GM19043 (cell line): ENCODE data around the gene NR2F1-AS1.

ENCODE experiments used
- ATAC-seq: cut with Tn5 transposase; IDR thresholded peaks from one replicate; pipeline ENCODE4 v1.9.1; 2021; ENCODE audit warnings: low read depth; ENCODE audit not compliant: unreplicated experiment

Gene NR2F1-AS1

DNA sequence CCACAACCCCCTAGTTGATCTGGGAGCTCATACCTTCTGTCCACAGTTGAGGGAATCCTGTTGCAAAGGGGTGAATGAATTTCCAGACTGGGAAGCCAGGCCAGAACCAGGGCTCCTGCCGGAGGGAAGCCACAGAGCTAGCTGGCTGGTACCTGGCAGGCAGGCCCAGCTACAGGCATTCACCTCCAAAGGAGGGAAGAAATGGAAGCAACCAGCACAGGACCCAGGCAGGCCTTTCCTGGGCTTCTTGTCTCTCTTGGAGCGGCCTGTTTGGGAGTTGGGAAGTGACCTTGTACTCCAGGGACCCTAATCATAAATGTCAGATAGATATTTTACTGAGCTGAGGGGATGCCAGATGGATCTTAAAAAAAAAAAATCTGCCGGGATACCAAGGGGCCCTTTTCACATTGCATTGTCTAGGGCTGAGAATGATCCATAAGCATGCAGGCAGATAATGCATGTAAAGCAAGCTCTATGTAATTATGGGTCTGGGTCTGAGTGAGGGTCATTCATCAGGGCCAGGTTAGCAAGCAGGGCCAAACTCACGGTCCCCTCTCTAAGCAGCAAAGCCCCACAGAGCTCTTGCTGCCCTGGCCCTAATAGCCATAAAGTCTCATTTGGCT lies 10.4 kb upstream of the NR2F1-AS1 start:
- ATAC-seq = no peak

DNA sequence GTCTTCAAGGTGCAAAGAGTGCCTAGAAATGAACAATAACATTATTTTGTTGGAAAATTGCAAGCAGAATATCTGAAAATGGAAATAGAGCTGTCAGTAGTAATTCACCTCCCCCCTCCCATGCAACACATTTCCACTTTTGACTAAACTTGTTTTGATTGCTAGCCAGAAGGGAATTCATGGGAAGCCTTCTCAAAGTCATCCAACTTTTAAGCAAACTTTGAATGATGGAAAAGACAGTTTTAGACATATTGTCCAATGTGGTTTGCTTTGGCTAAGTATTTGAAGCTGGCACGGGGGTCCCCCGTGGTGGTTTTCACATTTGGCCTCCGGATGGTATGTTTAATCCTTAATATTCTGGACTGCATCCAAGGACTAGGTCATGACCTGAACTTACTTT lies 9.5 kb upstream of the NR2F1-AS1 start:
- ATAC-seq = no peak

GRCh38 chr5:93589829-93590215 lies 8.8 kb upstream of the NR2F1-AS1 start:
- ATAC-seq = no peak

DNA sequence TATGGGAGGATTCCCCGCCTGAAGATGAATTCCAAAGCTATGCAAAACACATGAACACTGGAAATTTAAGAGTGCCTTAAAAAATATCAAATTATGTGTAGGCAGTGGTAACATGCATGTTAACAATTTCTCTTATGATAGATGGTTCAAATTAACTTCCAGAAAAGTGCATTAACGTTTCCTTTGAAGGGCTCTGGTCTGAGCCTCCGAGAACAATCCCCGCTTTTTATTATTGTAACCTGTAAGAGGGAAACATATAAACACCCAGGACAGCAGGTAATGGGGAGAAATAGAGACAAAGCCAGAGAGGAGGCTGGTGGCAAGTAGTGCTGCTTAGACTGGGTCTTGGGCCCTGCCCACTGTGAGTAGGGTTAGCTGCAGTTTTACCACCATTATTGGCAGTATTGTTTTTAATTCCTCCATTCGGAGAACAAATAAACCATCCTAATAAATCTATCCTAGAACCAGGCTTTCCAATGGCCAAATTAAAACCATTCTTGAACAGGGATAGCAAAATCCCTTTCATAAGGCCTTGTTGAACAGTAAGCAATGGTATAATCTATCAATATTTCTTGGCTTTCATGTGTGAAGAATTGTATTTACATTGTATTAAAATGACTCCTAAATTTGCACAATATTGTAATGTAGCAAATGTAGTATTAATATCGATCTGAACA lies 8.3 kb upstream of the NR2F1-AS1 start:
- no peak for ATAC-seq

DNA sequence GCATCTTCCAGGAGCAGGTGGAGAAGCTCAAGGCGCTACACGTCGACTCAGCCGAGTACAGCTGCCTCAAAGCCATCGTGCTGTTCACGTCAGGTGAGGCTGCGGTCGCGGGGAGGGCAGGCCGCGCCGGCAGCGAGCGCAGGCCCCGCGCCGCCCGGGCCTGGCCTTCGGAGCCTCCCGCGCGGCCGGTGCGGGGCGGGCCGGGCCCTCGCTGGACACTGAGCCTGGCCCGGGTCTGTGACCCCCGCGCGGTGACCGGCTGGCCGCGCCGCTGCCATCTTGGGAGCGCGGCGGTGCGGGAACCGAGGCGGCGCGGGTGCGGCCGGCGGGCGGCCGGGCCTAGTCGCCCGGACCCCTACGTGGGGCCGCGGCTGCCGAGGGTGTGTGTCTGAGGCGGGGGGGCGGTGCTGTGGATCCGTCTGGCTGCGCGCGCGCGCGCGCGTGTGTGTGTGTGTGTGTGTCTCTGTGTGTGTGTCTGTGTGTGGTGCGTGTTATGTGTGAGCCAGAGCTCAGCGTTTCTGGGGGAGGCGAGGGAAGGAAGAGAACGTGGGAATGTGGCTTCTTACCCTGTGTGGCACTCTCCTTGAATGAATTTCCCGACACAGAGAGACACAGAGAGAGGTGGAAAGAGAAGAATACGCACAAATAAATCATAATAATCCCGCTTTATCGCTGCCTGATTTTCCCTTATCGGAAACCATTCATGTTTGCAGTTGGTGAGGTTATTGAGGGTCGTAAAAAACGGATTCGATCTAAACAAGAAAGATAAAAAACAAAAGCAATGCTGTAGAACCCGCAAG lies 7.5 kb upstream of the NR2F1-AS1 start:
- no peak for ATAC-seq

GRCh38 chr5:93587597-93588351 lies 6.8 kb upstream of the NR2F1-AS1 start:
- ATAC-seq = no peak

DNA sequence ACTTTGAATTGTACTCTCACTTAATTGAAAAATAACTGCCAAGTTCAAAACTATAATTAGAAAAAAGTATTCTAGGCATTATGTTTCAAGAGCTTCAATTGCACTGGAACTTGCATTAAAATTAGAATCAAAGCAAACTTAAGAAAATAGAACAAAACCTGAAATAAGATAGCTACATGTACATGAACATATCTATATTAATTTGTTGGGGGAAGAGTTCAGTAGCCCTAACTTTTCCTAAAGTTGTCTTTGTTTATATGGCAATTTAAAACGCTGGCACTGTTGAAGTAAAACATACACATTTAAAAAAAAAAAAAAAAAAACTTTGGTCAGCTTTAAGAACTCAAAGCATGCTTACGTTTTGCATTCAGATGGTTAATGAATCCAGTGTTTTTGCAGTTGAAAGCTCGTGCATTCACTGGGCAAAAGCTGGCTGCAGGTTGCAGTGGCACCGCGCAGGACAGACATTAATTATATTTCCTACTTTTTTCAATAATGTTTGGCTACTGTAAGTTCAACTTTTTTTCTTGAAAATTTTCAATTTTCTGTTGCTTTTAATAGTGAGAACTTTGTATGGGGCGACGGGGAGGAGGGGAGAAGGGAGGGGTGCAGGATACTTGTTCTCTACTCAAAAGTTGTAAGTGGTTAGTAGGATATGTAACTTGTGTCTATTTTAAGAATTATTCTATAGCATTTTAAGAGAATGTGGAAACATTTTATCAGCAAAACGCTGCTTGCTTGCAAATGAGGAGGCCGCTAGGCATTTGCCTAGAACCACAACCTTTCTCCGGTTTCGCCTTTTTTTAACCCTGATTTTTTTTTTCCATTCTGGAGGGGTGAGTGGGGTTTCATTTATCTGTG lies 5.9 kb upstream of the NR2F1-AS1 start:
- ATAC-seq = no peak

GRCh38 chr5:93585767-93586385 lies 4.9 kb upstream of the NR2F1-AS1 start:
- no peak for ATAC-seq

DNA sequence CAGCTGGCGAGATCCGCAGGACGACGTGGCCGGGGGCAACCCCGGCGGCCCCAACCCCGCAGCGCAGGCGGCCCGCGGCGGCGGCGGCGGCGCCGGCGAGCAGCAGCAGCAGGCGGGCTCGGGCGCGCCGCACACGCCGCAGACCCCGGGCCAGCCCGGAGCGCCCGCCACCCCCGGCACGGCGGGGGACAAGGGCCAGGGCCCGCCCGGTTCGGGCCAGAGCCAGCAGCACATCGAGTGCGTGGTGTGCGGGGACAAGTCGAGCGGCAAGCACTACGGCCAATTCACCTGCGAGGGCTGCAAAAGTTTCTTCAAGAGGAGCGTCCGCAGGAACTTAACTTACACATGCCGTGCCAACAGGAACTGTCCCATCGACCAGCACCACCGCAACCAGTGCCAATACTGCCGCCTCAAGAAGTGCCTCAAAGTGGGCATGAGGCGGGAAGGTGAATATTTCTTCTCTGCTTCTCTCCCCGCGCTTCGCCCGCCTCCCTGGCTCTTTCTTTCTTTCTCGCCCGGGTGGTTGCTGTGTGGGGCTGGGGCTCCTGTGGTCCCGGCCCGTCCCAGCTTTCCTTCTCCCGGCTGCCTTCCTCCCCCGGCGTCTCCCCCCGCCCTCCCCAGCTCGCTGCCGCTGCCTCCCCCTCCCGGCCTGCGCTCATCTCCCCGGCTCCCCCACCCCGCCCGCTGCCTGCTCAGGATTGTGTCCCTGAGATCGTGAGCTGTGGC lies 4.2 kb upstream of the NR2F1-AS1 start:
- ATAC-seq = no peak

GRCh38 chr5:93584596-93585040 lies 3.6 kb upstream of the NR2F1-AS1 start:
- no peak for ATAC-seq

DNA sequence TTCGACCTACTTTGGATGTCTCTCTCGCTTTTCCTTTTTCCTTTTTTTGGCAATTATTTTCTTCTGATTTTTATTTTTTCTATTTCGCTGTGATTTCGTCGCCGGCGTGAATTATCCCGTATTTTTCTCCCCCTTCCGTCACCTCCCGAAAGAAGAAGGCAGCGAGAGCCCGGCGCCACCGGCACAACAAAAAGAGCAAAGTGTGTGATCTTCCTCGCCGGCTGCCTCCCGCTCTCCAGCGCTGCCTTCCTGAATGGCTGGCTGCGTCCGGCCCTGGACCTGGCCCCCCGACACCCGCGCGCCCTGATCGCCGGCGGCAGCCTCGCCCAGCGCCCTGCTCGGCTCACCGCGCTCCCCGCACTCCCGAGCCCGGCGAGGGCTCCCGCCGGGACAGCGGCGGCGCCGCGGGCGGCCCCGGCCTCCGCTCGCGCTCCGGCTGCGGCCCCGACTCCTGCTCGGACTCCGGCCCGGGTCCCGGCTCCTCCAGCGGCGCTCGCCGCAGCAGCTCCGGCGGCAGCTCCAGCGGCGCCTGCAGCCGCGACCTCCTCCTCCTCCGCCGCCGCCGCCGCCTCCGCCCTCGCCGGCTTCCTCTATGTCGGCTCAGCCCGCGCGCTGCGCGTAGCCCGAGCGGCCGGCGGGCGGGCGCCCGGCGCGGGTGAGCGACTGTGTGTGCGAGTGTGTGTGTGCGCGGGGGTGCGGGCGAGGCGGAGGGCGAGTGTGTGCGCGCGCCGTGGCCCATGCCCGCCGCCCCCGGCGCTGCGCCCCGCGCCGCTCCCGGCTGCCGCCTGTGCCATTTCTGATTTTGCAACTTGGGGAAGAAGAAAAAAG lies 3.0 kb upstream of the NR2F1-AS1 start:
- no peak for ATAC-seq

- no peak for ATAC-seq
These were observed 2.4 kb upstream of the NR2F1-AS1 start for GRCh38 chr5:93583439-93583767.

DNA sequence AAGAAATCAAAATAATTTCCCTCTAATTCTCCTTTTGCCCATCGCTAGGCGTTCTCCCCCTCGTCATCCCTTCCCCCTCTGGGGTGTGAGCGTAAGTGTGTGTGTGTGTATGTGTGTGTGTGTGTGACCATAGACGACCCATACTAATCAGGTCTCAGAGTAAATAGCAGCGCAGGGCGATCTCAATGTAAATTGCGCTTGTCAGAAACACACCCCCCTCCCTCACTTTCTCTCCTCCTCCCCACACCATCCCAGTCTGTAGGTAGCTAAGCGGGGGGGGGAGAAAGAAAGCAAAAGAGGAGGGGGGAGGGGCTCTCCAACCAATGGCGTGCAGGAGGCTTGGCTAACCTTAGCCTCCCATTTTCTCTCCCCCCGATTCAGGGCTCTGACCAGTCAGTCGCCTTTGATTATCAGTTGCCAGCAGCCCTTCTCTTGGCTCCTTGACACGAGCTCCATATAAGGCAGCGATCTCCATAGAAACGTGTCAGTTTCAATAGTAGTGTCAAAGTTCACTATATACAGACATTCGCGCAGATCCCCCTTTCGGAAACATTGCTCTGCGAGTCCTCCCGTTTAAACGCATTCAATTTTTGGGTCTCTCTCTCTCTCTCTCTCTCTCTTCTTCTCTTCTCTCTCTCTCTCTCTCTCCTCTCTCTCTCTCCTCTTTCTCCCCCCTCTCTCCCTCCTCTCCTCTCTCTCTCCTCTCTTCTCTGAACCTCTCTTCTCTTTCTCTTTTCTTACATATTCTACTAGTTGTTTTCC lies 1.8 kb upstream of the NR2F1-AS1 start, which contains the start of gene NR2F1:
NR2F1 (plus strand) TSS at position 546 of the 762 bp plus-strand sequence. CDS start 1,802 bp downstream, outside the sequence.
- no peak for ATAC-seq

DNA sequence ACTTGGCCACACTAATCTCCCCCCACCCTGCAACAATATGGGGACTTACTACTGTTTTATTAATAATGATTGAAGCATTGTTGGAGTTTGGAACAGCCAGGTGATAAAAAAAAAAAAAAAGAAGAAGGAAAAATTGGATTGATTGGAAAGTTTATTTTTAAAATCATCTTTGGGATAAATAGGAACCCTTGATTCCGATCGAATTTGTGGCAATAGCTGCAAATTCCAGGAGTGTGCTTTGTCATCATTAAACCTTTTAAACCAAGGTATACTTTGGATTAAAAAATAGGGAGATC lies 1.1 kb upstream of the NR2F1-AS1 start:
- ATAC-seq = no peak

GRCh38 chr5:93580063-93580926 lies 724 bp downstream of the NR2F1-AS1 start:
- no peak for ATAC-seq

DNA sequence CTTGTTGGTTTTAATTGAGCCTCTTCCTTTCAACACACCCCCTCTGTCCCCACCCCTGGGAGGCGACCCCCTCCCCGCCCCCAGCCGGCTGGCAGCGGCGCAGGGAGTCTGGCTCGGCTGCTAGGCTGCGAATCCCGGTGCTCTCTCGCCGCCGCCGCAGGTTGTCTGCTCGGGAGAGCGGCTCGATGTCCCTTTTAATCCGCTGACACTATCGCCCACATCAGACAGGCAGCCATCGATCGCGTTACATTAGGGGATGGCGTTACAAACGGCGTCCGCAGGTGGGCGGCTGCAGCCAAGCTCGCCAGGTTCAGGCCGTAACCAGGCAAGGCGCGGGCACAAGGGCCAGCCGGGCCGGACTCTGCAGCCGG lies 1.3 kb downstream of the NR2F1-AS1 start:
- ATAC-seq = no peak
